ENCODE results near the gene DENND4B. TPM values are rescaled to one million over a fixed set of nuclear protein-coding genes. Genes with fewer than 3 reads are reported as not detected.

Gene DENND4B
- total and polyA plus RNA-seq, 10 of the 15 experiments (the other 5 are each of a cell fraction or from before 2014, with no cell fraction given), result 12.0 to 74.8 (median 22.7) TPM

DNA sequence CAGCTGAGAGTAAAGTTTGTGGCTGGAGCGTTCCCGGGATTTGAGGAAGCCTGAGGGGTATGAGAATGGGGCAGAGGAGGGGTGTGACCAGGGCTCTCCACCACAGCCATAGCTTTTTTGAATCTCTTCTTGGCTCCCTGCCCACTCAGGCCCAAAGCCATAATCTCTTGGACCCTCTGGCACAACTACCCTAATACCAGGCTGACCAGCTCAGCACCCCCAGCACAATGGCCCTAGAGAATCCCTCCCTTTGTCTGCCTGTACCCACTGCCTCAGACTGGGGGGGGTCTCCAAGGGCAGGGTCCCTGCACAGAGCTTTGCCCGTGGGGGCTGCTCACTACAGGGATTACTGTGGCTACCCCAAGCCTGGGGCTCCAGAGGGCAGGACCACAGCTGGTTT, 7.5 kb downstream of the DENND4B start (continued):
- TF ChIP-seq ZNF592 (IDR thresholded peaks at IDR 0.05) (no peak), NR2C2 (IDR thresholded peaks at IDR 0.05; ENCODE audit: borderline replicate concordance, control insufficient read depth, insufficient read length, low read depth) (no peak), IKZF1 (conservative IDR thresholded peaks at IDR 0.05) (no peak)

- in situ Hi-C loops (cut with MboI), result no loop called here
- H3K79me2 ChIP-seq (ENCODE audit: control insufficient read depth, insufficient read depth, low read length), result no peaks in the 10 kb centered on the region
- FAIRE-seq (no peak), ATAC-seq (no peak), DNase-seq (ENCODE audit: low read depth, low spot score) (no peak)
- H3K4me2 ChIP-seq (ENCODE audit: control insufficient read depth, insufficient read depth), result no peak overlapping the region
- H3K9me3 ChIP-seq (replicated peaks; ENCODE audit: control insufficient read depth, insufficient read depth, low read length), result no peaks in the 10 kb centered on the region
- RAD21 ChIA-PET (ENCODE audit: unreplicated experiment), result no interaction called here
- no peaks in the 10 kb centered on the region for H3K4me1 ChIP-seq (ENCODE audit: control insufficient read depth, insufficient read depth, low read length)
- H4K20me1 ChIP-seq (ENCODE audit: control insufficient read depth, insufficient read depth), result no peaks in the 10 kb centered on the region
- no peak overlapping the region for H3K9ac ChIP-seq (ENCODE audit: control insufficient read depth, insufficient read depth, low read length)
- H3K27me3 ChIP-seq (replicated peaks in 1 of 2; ENCODE audit: control insufficient read depth in 2 of 2, insufficient read depth in 2 of 2, low read length in 1 of 2), result no peaks in the 10 kb centered on the region
- WGBS (ENCODE audit: insufficient coverage, insufficient replicate concordance, low lambda C conversion rate, missing lambda C conversion rate), result 100% methylated on average over 10 of the region's 10 CpGs
- CTCF ChIA-PET, result no interaction called here
- intact Hi-C loops (cut with micrococcal nuclease; ENCODE audit: unreplicated experiment), result no loop called here
- SMC1A ChIA-PET (ENCODE audit: uncharacterized antibody, unreplicated experiment), result no interaction called here
- H3K36me3 ChIP-seq (ENCODE audit: control insufficient read depth in 2 of 2, insufficient read depth in 2 of 2, low read length in 1 of 2), result peaks cover 20 to 22% of the 10 kb centered on the region in 2 experiments; a peak in 3 of 4 replicates
- BruUV-seq (replicated peaks), result no TSS peak
- no peak overlapping the region for H2AFZ ChIP-seq (ENCODE audit: control insufficient read depth, low read depth, low read length)
- H3K4me3 ChIP-seq, result no peak overlapping the region
- no peak overlapping the region for H3K27ac ChIP-seq (ENCODE audit: control insufficient read depth, insufficient read depth)
- POLR2A ChIA-PET, result interaction anchor here (1.0 kb wide), 1 partner anchor 41 kb away, joined by 3 read pairs; the partner anchor contains the start of gene JTB
- TF ChIP-seq RCOR1 (conservative IDR thresholded peaks at IDR 0.05; ENCODE audit: low read depth, low read length), result no peak
- TF ChIP-seq ASH2L (IDR thresholded peaks at IDR 0.05; ENCODE audit: borderline replicate concordance, low read depth), result no peak
- TF ChIP-seq PML (IDR thresholded peaks at IDR 0.05; ENCODE audit: low read length), result no peak
- TF ChIP-seq NRF1 (conservative IDR thresholded peaks at IDR 0.05; ENCODE audit: low read depth, low read length), result no peak
- no peak for TF ChIP-seq HDAC2 (IDR thresholded peaks at IDR 0.05)
- TF ChIP-seq NFYA (IDR thresholded peaks at IDR 0.05; ENCODE audit: borderline replicate concordance, low read depth, low read length), result no peak
- TF ChIP-seq YBX1 (IDR thresholded peaks at IDR 0.05), result no peak
- TF ChIP-seq RAD51 (IDR thresholded peaks at IDR 0.05), result no peak
- no peak for TF ChIP-seq TCF3 (IDR thresholded peaks at IDR 0.05; ENCODE audit: borderline replicate concordance, insufficient read depth, low read depth, low read length)
- no peak for TF ChIP-seq SREBF2 (IDR thresholded peaks at IDR 0.05; ENCODE audit: low read length)
- TF ChIP-seq SIX5 (IDR thresholded peaks at IDR 0.05; ENCODE audit: low read depth, low read length, severe bottlenecking), result no peak
- TF ChIP-seq POLR2AphosphoS2 (IDR thresholded peaks at IDR 0.05; ENCODE audit: low read depth, low read length), result no peak
- TF ChIP-seq IKZF1 (conservative IDR thresholded peaks at IDR 0.05), result no peak
- TF ChIP-seq E2F4 (IDR thresholded peaks at IDR 0.05; ENCODE audit: low read depth, low read length), result no peak
- TF ChIP-seq MXI1 (IDR thresholded peaks at IDR 0.05; ENCODE audit: low read depth, low read length), result no peak
- TF ChIP-seq SIN3A (IDR thresholded peaks at IDR 0.05; ENCODE audit: low read depth, low read length), result no peak
- TF ChIP-seq FOXM1 (IDR thresholded peaks at IDR 0.05; ENCODE audit: low read depth, low read length), result no peak
Measured at GRCh38 chr1:153937331-153937730, 9.2 kb downstream of the DENND4B start.

Measured in GM12878 (cell line).